NCI-H2029 treated with DMSO at 0.1 percent for 48 hours (cell line): ENCODE results near the gene NUDC.
"Not testable (repeated sequence)": the region's sequence is repeated elsewhere in the genome, so short reads cannot be mapped to it uniquely, and the experiment has no call there.

Experiments used
- DNase-seq: peaks from one replicate; lab custom pipeline; 2025; lab: John Stamatoyannopoulos, UW

Gene NUDC

GRCh38 chr1:26911399-26912146 lies 10.0 kb upstream of the NUDC start:
- DNase-seq: no peak

GRCh38 chr1:26912147-26912490 lies 9.4 kb upstream of the NUDC start:
- no peak for DNase-seq

GRCh38 chr1:26913389-26913753 lies 8.2 kb upstream of the NUDC start:
- DNase-seq: no peak

- peak; percentile 98 for DNase-seq
Observed at GRCh38 chr1:26913754-26914619, 7.6 kb upstream of the NUDC start, which contains the start of gene NR0B2. TSS of gene NR0B2 (minus strand) at chr1:26913975. CDS start at chr1:26913940, 35 bp downstream.

GRCh38 chr1:26915204-26915842 lies 6.2 kb upstream of the NUDC start:
- DNase-seq: peak; percentile 85

- no peak for DNase-seq
Observed at GRCh38 chr1:26921126-26921539, 410 bp upstream of the NUDC start.

- no peak for DNase-seq
Observed at GRCh38 chr1:26922431-26922729, 837 bp downstream of the NUDC start.

GRCh38 chr1:26922901-26923300 lies 1.4 kb downstream of the NUDC start:
- no peak for DNase-seq

- DNase-seq: no peak
Observed at GRCh38 chr1:26923711-26924110, 2.2 kb downstream of the NUDC start.

GRCh38 chr1:26932531-26932930 lies 11.0 kb downstream of the NUDC start:
- no peak for DNase-seq

- DNase-seq: no peak
Observed at GRCh38 chr1:26936823-26937222, 15.3 kb downstream of the NUDC start.

GRCh38 chr1:26938004-26938658 lies 16.6 kb downstream of the NUDC start:
- DNase-seq: no peak

GRCh38 chr1:26938659-26939025 lies 17.1 kb downstream of the NUDC start:
- no peak for DNase-seq

- no peak for DNase-seq
Observed at GRCh38 chr1:26941311-26941710, 19.8 kb downstream of the NUDC start.

GRCh38 chr1:26942656-26943055 lies 21.1 kb downstream of the NUDC start:
- no peak for DNase-seq

- DNase-seq: no peak
Observed at GRCh38 chr1:26945138-26945537, 23.6 kb downstream of the NUDC start.

GRCh38 chr1:26945728-26946127 lies 24.2 kb downstream of the NUDC start:
- no peak for DNase-seq

GRCh38 chr1:26946270-26946669 lies 24.7 kb downstream of the NUDC start:
- no peak for DNase-seq

GRCh38 chr1:26948725-26949057 lies 27.1 kb downstream of the NUDC start:
- DNase-seq: not testable (repeated sequence)

GRCh38 chr1:26949266-26949925 lies 27.9 kb downstream of the NUDC start:
- DNase-seq: no peak

GRCh38 chr1:26949926-26950319 lies 28.4 kb downstream of the NUDC start:
- DNase-seq: no peak

- no peak for DNase-seq
Observed at GRCh38 chr1:26950602-26951001, 29.1 kb downstream of the NUDC start.
